CD4-positive, alpha-beta T cell treated with Interleukin-17A for 4 hours (primary cell): ENCODE data around the gene PRLHR.

Experiments used
- DNase-seq: peaks from one replicate; pipeline ENCODE4 v3.0.0-alpha.2; 2020; ENCODE audit warnings: mixed read lengths

Gene PRLHR

DNA sequence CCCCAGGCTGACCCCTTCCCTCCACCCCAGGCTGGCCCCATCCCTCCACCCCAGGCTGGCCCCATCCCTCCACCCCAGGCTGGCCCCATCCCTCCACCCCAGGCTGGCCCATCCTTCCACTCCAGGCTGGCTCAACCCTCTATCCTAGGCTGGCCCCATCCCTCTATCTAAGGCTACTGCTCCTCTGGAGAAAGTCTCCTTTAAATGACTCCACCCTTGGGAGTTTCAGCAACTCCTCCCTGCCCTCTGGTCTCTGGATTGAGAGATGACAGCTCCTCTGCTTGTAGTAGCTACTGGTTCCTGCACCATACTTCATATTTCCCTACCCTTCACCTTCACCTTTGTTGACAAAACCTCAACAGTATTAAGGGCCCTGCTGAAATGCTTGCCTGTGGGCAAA, 8.5 kb downstream of the PRLHR start:
- no peak for DNase-seq

DNA sequence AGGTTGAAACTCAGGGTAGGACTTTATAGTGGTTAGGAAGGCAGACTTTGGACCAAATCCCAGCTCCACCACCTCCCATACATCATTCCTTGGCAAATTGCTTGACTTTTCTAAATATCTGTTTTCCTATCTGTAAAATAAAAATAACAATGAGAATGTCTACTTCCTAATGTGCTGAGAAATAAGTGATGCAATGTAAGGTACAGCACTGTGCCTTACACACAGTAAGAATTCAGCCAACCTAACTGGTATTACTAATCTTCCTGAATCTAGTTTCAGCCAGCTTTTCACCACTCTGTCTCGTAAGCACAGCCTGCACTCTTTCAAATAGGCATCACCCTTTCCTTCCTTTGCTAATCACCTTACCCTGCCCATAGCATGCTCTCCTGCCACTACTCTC, 9.7 kb downstream of the PRLHR start:
- no peak for DNase-seq

GRCh38 chr10:118585234-118585633, 10.2 kb downstream of the PRLHR start:
- no peak for DNase-seq

DNA sequence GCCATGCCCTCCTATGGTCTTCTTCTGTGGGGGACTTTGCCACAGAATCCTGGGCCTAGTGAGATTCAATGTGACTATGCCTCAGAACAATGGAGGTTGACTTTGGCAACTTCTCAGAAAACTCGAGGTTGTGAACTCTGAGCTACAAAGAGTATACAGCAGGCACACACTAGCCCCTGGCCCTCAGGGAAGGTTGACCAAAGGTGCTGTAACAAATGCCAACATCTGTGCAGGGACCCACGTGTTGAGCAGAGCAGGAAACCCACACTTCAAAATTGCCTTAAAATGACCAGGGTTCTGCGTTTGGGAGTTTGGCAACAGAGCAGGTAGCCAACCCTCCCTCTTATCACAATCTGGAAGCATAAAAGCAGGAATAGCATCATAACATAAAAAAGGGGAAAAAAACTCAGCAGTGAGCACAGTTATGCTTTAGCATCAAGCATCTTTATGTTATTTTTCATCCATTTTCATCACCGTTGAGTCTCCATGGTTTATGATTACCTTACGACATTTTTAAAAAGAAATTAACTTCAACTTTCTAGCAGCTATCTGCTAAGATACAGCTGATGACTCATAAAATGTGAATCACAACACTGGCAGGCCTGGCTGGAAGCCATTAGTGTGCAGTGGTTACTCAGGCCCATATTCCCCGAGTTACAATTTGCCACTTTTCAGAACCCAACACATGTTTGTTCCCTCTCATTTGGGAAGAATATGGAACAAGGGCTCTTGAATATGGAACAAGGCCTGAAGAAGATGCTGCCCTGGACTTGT, 11.1 kb downstream of the PRLHR start:
- DNase-seq = no peak

DNA sequence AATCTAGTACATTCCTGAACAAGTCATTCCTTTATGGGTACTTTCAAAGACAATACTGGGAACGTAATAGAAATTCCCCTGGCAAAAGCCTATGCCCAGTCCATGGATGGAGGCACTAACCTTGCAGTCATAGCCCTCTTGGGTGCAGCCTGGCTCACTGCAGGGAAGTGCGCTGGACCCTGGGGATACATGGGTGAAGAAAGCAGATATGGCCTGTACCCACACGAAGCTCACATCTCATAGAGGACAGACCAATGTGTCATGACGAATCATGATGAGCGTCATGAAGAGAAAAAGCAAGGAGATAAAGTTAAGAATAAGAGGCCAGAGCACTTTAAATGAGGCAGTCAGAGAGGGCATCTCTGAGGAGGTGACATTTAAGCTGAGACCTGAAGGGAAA, 11.8 kb downstream of the PRLHR start:
- DNase-seq = no peak

DNA sequence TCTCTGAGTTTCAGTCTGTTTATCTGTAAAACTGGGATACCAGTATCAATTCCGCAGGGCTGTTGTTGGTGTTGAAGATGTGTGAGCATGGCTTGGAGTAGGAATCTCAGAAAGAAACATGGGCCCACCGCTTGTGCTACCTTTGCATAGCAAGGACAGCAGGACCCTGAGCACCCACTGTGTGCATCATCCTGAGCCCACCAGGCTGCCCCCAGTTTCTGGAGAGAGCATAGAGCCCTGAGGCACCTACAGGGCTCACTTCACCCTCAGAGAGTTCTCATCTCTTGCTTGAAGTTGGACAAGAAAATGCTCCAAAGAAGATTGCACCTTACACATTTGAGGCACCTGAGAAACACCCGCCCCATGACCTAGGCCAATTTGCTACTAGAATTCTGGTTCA, 12.9 kb downstream of the PRLHR start:
- DNase-seq = no peak

- no peak for DNase-seq
Observed at GRCh38 chr10:118581340-118581739, 14.1 kb downstream of the PRLHR start.

DNA sequence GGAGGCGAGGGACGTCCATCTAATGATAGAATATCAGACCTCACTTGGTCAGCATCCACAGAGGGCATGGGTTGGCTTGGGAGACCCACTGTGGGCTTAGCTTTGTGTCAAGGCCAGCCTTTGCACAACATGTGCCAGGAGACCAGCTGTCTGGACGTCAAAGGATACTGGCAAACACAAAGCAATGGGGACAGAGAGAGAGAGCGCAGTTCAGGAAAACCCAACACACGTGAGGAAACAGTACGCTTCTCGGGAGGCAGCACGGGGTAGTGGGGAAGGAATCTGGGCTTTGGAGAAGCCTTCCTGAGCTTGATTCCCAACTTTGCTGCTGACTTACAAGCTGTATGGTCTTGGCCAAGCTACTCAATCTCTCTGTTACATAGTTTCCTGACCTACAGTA, 14.7 kb downstream of the PRLHR start:
- no peak for DNase-seq

DNA sequence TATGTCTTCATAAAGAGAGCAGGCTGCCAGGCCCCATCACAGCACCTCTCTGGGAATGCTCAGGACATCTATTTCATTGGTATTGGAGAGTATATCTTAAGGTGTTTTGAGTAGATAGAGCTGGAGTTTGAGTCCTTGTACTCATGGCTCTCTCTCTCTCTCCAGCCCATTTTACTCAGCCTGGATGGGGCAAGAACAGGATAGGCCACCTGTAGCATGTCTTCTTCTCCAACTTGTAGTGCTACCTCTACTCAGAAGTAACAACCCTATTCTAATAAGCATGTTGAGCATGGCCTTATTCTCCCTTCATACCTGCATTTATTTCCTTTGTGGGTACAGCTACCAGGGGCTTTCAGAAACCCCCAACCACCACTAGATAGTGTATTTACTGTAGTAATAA, 21.9 kb downstream of the PRLHR start:
- no peak for DNase-seq

DNA sequence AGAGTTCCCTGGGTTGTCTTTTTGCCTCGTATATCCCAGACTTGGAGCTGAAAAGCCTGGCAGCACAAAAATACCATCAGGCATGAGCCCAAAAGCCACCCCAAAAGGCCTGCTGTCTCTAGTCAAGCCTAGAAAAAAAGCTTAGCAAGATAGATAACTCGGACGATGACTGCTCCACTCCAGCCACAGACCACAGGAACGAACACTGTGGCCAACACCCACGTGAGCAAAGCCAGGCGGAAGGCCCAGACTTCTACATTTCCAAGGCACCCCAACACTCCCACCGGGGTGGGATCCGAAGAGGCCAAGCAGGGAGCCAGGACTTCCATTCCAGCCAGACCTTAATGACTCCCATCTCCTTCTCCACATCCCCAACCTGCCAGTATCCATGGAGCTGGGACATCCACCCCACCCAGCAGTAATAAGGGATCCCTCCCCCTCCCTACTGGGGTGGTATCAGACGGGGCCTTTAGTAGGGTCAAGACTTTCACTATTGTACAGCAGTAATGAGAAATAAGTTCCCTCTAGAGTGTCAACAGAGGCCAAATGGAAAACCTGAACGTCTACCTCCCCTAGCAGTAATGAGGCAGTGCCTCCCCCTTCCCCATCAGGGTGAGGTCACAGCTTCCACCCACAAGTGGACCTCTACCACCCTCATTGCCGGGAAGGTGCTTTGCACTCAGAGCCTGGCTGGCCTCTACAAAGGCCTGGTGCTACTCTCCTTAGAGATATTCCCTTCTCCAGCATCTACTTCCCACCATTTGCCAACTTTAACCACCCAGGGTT, 23.0 kb downstream of the PRLHR start:
- no peak for DNase-seq

DNA sequence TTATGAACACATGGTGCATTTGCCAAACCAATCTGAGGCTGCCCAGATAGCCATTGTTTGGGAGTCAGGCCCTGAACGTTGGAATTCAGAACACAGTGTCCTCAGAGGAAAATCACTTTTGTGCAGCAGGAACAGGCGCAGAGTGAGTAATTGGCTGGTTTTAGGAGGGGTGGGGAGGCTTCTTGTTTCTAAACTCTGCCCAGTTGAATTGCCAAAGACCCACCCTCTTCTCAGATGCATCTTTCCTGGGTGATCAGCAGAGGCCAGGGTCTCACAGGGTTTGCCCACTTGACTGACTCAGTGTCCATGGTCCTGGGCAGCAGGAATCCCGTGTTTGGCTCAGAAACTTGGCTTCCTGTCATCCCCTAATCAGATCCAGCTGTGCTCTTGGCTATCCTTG, 24.3 kb downstream of the PRLHR start:
- no peak for DNase-seq

- no peak for DNase-seq
Observed at GRCh38 chr10:118570591-118570990, 24.9 kb downstream of the PRLHR start.

DNA sequence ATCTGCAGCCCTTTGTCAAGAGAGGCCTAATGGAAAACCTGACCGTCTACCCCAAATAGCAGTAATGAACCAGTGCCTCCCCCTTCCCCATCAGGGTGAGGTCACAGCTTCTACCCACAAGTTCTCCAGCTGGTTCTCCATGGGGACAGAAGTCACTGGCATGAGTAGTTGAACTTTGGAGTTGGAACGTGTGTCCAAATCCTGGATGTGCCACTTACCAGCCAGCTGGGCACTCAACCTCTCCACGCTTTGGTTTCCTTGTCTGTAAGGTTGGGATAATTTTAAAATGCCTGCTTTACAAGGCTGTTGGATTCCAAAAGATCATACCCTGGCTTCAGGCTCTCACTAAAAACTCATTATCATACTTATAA, 25.6 kb downstream of the PRLHR start:
- no peak for DNase-seq

- DNase-seq = no peak
Observed at GRCh38 chr10:118569241-118569881, 26.1 kb downstream of the PRLHR start.

GRCh38 chr10:118568327-118568848, 27.1 kb downstream of the PRLHR start:
- DNase-seq = peak; percentile 72

DNA sequence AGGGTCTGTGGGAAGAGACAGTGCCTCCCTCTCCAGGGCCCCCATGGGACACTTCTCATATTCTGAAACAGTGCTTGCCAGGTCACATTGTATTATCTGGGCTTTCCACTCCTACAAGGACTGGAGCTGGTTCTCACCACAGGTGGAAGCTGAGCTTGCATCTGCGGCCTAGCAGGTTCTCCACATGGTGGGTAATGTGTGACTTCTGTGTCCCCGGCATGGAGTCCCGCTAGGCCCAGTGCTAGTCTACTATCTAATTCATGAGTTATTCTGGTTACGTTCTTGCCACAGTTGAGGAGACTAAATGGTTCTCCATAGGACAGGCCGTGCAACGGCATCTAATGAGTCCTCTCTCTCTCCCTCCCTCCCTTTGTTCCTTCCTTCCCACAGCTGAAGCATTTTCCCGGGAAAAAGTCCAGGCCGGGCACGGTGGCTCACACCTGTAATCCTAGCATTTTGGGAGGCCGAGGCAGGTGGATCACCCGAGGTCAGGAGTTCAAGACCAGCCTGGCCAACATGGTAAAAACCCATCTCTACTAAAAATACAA, 27.7 kb downstream of the PRLHR start:
- DNase-seq = no peak

DNA sequence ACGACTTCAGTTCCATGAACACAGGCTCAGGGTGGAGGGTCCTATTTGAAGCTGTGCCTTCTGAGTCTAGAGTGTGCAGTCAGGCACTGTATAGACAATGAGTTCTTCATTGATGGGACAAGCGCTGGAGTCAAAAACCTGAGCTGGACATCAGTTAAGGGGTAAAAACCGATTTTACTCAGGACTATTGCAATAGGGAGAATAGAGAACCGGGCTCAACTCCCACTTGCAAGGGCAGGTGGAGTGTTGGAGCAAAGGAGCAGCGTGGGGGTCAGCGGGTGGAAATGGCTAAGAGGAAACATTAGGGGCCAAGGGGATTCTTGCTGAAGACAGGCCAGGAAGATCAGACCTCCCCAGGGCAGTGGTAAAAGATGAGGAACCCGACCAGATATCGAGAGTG, 28.5 kb downstream of the PRLHR start:
- DNase-seq = no peak

DNA sequence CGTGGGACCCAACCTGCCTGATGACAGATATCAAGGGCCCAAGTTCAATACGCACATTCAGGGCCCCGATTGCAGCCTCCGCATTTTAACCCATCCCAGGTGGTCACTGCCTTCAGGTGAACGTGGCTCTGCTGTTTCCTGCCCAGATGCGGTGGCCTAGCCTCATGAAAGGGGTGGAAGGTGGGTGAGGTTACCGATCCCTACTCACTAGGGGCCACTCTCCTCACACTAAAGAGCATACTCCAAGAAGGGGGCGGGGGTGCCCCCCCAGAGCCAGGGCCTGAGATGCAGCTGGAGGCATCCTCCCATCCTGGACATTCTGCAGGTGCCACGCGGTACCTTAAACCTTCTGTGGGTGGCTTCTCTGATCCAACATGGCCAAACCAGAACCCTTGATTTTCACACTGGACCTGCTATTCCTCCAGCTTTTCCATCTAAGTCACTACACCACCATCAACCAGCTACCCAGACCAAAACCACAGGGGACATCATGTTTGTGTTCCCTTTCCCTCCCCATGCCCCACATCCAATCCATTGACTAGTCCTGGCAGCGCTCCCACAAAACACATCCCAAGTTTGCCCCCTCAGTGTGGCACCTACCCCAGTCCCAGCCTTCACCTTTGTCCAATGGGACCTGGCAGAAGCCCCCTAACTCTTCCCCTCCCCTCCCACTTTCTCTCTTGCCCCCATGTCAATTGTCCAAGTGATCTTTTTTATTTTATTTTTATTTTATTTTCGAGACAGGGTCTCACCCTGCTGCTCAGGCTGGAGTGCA, 30.0 kb downstream of the PRLHR start:
- no peak for DNase-seq

DNA sequence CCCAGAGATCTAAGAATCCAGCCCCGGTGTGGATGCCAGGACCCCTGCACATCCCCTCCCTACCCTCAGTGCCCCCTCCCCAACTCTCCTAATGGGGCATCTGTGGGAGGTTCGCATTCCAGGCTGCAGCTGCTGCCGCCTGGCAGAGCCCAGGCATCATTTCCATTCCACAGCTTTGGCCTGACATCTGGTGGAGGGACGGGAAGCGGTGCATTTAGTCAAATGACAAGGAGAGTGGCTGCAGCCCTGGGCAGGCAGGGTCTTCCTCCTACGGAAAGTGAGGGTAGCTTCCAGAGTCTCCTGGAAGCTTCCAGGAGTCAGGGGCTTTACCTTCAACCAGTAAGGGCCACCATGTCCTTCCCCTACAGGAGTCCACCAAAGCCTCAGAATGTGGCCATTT, 30.8 kb downstream of the PRLHR start:
- DNase-seq = no peak

GRCh38 chr10:118564114-118564513, 31.3 kb downstream of the PRLHR start:
- DNase-seq = no peak

DNA sequence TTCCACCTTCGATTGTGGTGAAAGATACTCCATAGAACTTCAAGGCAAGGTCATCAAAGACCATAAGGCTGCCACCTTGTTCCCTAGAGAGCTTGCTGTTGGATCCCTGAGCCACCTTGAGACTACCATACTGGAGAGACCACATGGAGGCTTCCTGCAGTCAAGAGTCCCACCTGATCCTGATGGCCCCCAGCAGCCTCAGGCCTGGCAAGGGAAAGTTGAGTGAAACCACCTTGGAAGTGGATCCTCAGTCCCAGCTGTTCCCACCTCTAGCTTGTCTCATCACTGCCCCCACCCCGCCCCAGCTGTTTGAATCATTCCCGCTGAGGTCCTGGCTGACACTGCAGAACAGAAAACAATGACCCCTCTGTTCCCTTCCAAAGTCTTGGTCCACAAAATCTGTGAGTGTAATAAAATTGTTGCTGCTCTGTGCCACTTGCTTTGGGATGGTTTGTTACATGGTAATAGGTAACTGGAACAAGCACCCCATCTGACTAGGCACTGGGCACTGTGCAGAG, 32.0 kb downstream of the PRLHR start:
- no peak for DNase-seq

DNA sequence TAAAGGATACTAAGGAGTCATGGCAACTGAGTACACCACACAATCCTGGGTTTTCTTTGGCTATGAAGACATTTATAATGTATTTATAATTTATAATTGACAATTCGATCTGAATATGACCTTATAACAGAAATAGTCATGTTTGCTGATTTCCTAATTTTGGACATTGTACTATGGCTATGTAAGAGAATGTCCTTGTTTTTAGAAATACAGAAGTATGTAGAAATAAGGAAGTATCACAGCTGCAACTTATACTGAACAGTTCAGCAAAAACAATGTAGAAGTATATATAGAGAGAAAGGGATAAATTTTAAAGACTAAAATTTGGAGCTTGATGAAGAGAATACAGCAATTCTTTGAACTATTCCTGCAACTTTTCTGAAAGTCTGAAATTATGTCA, 32.6 kb downstream of the PRLHR start:
- DNase-seq = no peak
